GM19043 (cell line): ENCODE measurements around the gene FAM229A.

Source experiments
- ATAC-seq: cut with Tn5 transposase; IDR thresholded peaks from one replicate; pipeline ENCODE4 v1.9.1; 2021; ENCODE audit warnings: low read depth; ENCODE audit not compliant: unreplicated experiment

Gene FAM229A

DNA sequence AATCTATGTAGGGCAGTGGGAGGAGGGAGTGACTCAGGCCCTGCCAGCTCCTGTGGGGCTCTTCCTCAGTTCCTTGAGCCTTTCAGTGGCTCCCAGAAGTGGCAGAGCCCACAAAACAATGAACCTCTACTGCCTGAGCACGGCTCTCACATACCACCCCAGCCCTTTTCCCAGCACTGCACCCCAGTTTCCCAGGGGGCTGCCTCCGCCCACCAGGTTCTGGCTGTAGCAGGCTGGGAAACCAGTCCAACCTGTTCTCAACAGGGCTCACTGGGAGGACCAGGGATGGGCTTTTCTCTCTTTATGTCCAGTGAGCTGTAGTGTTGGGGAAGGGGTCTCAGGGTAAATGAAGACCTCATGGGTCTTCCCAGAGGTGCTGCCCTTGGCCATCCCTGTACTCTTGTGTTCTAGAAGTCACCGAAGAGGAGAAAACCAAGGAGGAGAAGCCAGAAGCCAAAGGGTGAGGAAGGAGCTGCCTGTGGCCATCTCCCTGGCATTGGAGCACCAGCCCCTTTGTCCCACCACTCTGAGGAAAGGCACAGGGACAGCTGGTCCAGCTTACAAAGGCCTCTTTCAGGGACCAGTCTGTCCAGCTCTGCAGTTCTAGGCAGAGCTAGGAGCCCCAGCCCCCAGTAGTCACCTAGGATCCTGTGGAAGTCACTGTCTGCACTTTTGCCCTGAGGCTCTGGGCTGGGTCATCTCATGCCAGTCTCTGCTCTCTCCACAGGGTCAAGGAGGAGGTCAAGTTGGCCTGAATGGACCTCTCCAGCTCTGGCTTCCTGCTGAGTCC lies 29.8 kb downstream of the FAM229A start:
- ATAC-seq, result no peak

DNA sequence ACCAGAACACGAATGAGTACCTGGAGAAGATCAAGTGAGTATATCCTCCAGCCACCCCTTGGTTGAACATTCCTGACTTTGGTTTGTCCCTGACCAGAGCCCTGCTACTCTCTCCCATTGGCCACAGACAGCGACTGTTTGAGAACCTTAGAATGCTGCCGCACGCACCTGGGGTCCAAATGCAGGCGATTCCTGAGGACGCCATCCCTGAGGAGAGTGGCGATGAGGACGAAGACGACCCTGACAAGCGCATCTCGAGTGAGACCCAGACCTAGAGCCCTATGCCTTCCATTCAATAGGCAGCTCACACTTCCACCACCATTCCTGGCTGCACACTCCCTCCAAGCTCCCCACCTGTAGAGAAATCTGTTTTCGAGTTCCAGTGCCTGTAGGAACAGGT lies 30.7 kb downstream of the FAM229A start:
- ATAC-seq, result no peak

DNA sequence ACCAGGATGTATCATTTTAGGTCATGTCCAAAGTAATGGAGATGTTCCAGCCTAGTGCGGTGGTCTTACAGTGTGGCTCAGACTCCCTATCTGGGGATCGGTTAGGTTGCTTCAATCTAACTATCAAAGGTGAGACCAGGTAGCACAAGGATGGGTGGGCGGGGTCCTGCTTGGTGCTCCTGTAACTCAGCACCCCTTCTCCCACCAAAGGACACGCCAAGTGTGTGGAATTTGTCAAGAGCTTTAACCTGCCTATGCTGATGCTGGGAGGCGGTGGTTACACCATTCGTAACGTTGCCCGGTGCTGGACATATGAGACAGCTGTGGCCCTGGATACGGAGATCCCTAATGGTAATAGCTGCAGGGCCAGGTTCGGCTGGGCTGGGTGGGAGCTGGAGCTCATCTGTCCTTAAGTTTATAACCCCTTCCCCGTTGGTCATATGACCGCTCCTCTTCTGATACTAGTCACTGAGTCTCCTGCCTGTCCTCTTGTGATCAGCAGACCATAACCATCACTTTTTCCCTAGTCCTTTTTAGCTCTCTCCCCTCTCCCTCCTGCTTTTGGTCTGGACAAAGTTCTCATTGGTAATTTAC lies 31.6 kb downstream of the FAM229A start:
- no peak for ATAC-seq

DNA sequence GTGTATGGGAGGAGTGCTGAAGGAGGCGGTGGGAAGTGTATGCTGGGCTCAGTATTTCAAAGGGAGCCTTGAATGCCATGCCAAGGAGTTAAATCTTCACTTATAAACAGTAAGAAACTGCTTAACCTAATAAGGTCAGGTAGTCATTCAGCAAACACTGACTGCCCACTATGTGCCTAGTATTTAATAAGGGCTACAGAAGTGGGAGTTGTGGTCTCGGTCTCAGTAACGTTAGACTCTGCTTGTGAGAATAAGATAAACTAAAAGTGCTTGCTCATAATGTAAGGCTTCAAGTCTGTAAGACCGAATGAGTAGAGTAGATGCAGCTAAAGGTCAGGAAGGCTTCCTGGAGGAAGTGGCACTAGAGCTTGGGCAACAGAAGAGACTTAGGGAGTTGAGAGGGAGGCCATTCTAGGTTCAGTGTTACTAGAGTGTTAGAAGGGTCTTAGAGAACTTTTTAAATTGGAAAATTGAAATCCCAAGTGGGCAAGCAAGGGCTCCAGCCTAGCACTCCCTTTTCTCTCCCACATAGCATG lies 32.3 kb downstream of the FAM229A start:
- ATAC-seq, result no peak

DNA sequence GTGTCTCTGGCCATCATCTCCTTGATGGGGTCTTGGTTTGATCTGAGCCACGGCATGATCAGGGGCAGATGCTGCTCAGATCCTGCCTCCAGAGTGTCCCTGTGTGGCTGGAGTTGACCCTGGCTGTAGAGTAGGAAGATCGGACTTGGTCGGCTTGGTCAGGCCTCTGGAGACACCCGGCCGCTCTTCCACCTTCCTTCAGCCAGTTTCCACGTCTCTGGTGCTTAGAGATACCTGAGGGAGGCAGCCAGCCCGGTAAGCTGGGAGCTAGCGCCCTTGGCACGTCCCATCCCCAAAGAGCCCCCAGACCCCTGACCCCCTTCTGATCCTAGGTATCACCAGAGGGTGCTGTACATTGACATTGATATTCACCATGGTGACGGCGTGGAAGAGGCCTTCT lies 35.1 kb downstream of the FAM229A start:
- no peak for ATAC-seq

DNA sequence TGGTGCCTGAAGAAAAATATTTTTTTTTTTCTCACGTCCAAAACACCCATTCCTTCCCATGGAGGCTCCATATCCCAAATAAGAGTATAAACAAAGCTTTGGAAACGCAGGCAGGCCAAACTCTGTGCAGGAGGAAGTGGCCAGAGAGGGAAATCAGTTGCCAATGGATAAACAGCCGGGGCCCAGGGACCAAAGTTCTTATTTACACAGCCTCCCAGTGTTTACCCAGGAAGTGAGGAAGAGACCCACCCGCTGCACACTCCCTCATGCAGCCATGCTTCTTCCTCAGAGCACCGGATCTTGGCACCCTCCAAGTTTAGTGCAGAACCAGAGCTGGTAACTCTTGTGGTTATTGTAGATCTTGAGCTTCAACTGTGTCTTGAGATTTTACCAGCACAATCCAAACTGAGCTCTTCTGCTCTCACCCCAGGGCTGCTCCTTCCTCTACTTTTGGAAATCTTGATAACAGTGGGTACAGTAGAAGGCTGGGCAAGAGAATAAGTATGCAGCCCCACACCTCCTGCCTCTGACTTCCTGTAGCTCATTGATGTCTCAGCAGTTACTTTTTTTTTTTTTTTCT lies 40.5 kb downstream of the FAM229A start:
- no peak for ATAC-seq

DNA sequence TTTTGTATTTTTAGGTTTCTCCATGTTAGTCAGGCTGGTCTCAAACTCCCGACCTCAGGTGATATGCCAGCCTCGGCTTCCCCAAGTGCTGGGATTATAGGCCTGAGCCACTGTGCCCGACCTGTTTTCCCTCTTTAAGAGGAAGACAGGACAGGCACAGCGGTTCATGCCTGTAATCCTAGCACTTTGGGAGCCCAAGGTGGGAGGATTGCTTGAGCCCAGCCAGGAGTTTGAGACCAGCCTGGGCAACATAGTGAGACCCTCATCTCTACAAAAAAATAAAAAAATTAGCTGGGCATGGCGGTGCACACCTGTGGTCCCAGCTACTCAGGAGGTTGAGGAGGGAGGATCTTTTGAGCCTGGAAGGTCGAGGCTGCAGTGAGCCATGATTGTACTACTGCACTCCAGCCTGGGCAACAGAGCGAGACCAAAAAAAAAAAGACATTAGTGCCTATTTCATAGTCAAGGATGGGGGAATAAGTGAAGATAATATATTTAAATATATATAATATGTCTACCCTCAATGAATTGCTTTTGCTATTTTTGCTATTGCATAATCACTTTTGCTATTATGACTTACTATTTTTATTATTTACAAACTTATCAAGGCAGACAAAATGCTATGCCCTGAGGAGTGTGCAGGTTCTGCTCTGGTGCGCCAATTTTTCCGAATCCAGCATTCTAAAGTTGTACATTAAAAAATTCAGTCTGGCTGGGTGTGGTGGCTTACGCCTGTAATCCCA lies 44.0 kb downstream of the FAM229A start:
- no peak for ATAC-seq

DNA sequence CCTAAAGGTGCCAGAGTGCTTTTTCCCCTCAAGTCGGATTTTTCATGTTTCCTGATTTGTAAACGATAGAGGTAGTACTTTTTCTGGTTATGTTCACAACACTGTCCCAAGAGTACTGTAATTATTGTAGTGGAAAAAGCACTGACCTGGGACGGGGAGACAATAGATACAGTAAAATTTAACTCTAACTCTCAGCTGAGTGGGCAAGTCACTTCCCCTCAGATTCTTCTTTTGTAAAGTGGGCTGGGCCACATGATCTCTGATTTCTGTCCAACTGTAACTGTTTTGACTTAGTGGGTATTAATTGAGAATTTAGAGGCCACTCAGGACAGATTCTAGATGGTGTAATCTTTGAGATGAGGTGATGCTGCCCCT lies 45.4 kb downstream of the FAM229A start:
- peak; percentile 39 for ATAC-seq

DNA sequence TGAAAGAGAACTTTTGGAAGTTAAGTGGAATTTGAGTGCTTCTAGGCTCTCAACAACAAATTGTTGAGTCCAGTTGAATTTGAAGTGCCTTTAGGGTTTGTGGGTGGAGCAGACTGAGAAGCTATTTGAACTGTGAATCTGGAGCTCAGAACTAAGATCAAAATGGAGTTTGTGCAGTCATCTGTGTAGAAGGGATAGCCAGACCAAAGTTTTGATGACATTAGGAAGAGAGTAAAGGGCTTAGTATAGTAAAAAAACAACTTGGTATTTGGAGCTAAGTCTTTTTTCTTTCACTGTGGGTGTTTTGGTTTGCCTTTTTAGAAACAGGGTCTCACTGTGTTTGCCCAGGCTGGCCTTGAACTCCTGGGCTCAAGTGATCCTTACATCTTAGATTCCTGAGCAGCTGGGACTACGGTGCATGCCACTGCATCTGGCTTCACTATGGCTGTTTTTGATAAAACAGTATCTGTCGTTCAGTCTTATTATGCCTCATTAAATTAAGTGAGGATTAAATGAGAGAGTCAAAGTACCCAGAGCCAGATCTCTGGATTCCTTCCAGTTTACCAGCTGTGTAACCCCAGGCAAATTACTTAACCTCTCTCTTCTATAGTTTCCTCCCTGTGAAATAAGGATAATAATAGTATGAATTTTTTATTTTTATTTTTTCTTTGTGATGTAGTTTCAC lies 50.4 kb downstream of the FAM229A start:
- ATAC-seq, result no peak
